Prostate gland (tissue), 2 donors: ENCODE results near the gene PIEZO2. TPM values are rescaled to one million over a fixed set of nuclear protein-coding genes. Genes with fewer than 3 reads are reported as not detected.

Experiments
- DNase-seq: peaks from one replicate; pipeline ENCODE4 v3.0.0-alpha.2; 2019; ENCODE audit warnings: low spot score
- H3K27ac ChIP-seq, 2 donors: fragments of 200-600 bp; sonication (generic); 2 replicates each; pipeline ENCODE4 v1.5.1; 2017 to 2019
- H3K27me3 ChIP-seq: fragments of 200-600 bp; sonication (generic); replicated peaks from 2 replicates; pipeline ENCODE4 v1.5.1; 2019; ENCODE audit not compliant: insufficient read depth
- H3K36me3 ChIP-seq, 2 donors: fragments of 200-600 bp; sonication (generic); 1 replicate in 1 of 2; 2 replicates in 1 of 2; pipeline versions ENCODE4 v1.5.1 to v1.8.1; 2017 to 2019
- H3K4me1 ChIP-seq: fragments of 200-600 bp; sonication (generic); replicated peaks from 2 replicates; pipeline ENCODE4 v1.5.1; 2019
- H3K4me3 ChIP-seq, 2 donors: fragments of 200-600 bp; sonication (generic); 2 replicates each; pipeline ENCODE4 v1.5.1; 2017 to 2019
- H3K9me3 ChIP-seq: fragments of 200-600 bp; sonication (generic); 2 replicates; pipeline ENCODE4 v1.5.1; 2017
- CTCF ChIP-seq, 4 experiments: fragments of 200-600 bp in 2 of 4; fragments of 450-650 bp in 2 of 4; sonication (generic) in 2 of 4; IDR thresholded peaks; 1 replicate in 3 of 4; 2 replicates in 1 of 4; pipeline ENCODE4 v1.5.1; 2016 to 2019; ENCODE audit warnings: antibody characterized with exemption in 4 of 4, mild to moderate bottlenecking in 2 of 4, moderate library complexity in 2 of 4
- POLR2A ChIP-seq: fragments of 450-650 bp; IDR thresholded peaks from one replicate; pipeline ENCODE4 v1.6.1; 2016; ENCODE audit warnings: antibody characterized with exemption, mild to moderate bottlenecking
- POLR2AphosphoS5 ChIP-seq: sonication (generic); formaldehyde crosslinking; IDR thresholded peaks from one replicate; pipeline ENCODE4 v1.6.1; 2017; ENCODE audit warnings: antibody characterized with exemption
- WGBS: methylation state at CpG from one replicate; pipeline ENCODE4 v1.1.5; 2018; 5-methylcytosine and 5-hydroxymethylcytosine counted together
- intact Hi-C: fragments of 100-400 bp; cut with DNase I; formaldehyde crosslinking; loops from one replicate; pipeline ENCODE4 v1.14.2; 2022
- total RNA-seq, 2 donors: library from RNA; depleted of rRNA; stranded (reverse); fragments of >200 nt; gene quantifications; one replicate each; pipeline ENCODE4 v1.1.0, GENCODE V29; 2016

PIEZO2 gene
- total RNA-seq, 2 donors from 2014 or later, result 4.1 to 19.0 TPM

GRCh38 chr18:10965119-10965518 is 184.2 kb downstream of the PIEZO2 start:
- intact Hi-C loops, result no loop called here
- no peaks in the 10 kb centered on the region for H3K36me3 ChIP-seq

DNA sequence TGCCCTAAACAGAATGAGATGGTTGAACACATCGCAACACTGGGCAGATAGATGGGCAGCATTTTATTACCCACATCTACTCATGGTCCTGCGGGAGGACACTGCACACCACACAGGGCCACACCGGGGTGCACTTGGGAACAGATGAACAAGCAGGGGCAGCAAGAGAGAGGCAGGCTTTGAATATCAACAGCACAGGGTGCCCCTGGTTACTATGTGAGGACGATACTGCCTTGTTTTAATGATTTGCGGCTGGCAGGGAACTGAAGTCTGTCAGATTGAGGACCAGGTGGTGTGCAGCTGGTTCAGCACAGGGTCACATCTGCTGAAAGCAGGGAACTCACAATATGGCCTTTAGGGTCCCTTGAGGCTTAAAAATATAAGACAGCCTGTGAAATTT is 195.7 kb downstream of the PIEZO2 start:
- TF ChIP-seq CTCF (IDR thresholded peaks at IDR 0.05) (no peak), POLR2A (no peak), POLR2AphosphoS5 (no peak)
- intact Hi-C loops, result no loop called here
- Histone ChIP-seq H3K4me1 (no peaks in the 10 kb centered on the region), H3K4me3 (no peak overlapping the region), H3K27me3 (no peaks in the 10 kb centered on the region), H3K27ac (no peak overlapping the region), H3K9me3 (no peaks in the 10 kb centered on the region), H3K36me3 (no peaks in the 10 kb centered on the region)
- 85% methylated on average over 5 of the region's 5 CpGs for WGBS
- no peak for DNase-seq

More at GRCh38 chr18:10965119-10965518, 184.2 kb downstream of the PIEZO2 start:
- 62% methylated on average over 2 of the region's 2 CpGs for WGBS
- Histone ChIP-seq H3K4me1 (no peaks in the 10 kb centered on the region), H3K9me3 (no peaks in the 10 kb centered on the region), H3K27me3 (no peaks in the 10 kb centered on the region), H3K27ac (no peak overlapping the region), H3K4me3 (no peak overlapping the region)
- no peak for DNase-seq
- TF ChIP-seq CTCF (IDR thresholded peaks at IDR 0.05), result no peak
- no peak for TF ChIP-seq POLR2A
- no peak for TF ChIP-seq POLR2AphosphoS5

DNA sequence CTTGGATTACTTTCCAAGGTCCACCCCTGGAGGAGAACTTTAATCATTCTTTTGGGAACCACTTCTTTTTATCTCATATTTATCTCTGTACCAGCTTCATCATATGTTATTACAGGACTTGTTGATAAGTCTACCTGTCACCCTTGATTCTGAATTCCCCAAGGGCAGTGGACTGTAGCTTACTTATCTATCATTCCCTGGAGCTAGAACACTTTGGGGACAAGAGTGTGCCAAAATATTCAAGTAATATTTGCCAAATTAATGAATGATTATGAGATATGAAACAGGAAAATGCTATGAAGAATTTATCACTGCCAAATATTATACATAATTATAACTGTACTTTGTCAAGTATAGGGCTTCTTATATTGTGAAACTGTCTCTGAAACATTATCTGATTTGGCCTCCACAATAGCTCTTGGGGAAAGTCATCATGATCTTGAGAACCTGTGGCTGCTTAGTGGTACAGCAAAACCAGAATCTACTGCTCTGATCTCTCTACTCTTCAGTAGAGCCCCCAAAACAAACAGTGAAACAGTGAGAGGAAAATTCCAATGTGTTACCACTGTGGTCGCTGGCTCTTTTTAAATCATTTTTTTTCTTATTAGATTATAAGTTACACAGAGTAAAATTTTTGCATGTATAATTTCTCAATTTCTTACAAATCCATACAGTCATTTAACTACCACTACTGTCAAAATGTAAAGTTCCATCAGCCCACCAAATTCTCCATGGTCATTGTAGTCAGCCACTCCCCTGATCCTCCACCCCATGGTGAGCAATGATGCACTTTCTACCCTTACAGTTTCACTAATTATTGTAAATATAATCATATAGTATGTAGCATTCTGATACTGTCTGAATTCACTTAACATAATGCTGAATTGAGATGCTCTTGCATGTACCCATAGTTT is 197.5 kb downstream of the PIEZO2 start:
- Histone ChIP-seq H3K9me3 (no peaks in the 10 kb centered on the region), H3K27ac (no peak overlapping the region), H3K36me3 (no peaks in the 10 kb centered on the region), H3K4me1 (no peaks in the 10 kb centered on the region), H3K27me3 (no peaks in the 10 kb centered on the region), H3K4me3 (no peak overlapping the region)
- DNase-seq, result no peak
- 59% methylated on average over 1 of the region's 1 CpG for WGBS
- intact Hi-C loops, result no loop called here
- TF ChIP-seq POLR2AphosphoS5 (no peak), POLR2A (no peak)

GRCh38 chr18:10950876-10951630 is 198.3 kb downstream of the PIEZO2 start:
- no peak for DNase-seq
- intact Hi-C loops, result no loop called here
- Histone ChIP-seq H3K27ac (no peak overlapping the region), H3K4me3 (no peak overlapping the region), H3K9me3 (no peaks in the 10 kb centered on the region), H3K36me3 (no peaks in the 10 kb centered on the region), H3K4me1 (no peaks in the 10 kb centered on the region), H3K27me3 (no peaks in the 10 kb centered on the region)
- no peak for TF ChIP-seq POLR2A
- TF ChIP-seq POLR2AphosphoS5, result no peak
- TF ChIP-seq CTCF (IDR thresholded peaks at IDR 0.05), result no peak
- WGBS, result 72% methylated on average over 8 of the region's 8 CpGs

DNA sequence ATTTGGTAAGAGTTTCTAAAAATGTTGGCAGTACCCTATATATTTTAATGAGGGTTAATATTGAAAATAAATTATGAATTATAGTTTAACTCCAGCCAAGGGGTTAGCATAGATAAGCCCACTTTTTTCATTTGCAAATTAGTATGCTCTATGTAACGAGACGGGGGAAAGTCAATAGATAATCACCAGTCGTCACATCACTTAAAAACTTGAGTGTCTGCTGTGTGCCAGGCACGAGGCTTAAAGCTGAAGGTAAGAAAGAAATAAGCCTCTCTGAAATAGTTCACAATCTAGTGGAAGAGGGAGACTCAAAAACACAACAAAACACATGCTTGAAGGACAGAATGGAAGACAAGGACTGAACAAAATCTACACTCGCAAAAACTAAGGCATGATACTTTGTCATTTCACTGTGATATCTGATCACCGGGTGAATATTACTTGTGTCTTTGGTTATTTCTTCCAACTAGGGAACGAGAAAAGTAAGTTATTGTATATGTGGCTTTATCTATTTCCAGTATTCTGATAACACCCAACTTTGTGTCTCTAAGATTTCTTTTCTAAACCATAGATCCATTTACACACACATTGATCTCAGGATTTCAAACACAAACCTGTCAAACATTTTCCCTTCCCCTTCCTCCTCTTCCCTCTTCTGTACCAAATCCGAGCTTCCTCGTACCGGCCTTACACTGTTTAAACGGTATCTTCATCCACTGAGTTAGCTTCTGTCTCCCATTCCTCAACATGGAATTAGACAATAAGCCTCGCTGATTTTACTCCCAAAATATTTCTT is 199.1 kb downstream of the PIEZO2 start:
- Histone ChIP-seq H3K9me3 (no peaks in the 10 kb centered on the region), H3K27me3 (no peaks in the 10 kb centered on the region), H3K27ac (no peak overlapping the region), H3K36me3 (no peaks in the 10 kb centered on the region), H3K4me3 (no peak overlapping the region), H3K4me1 (no peaks in the 10 kb centered on the region)
- 84% methylated on average over 12 of the region's 12 CpGs for WGBS
- intact Hi-C loops, result no loop called here
- no peak for TF ChIP-seq CTCF (IDR thresholded peaks at IDR 0.05)
- no peak for TF ChIP-seq POLR2AphosphoS5
- no peak for TF ChIP-seq POLR2A
- DNase-seq, result no peak
